ENCODE results near the gene TSGA10.

GRCh38 chr2:99198103-99198841 lies 43.5 kb upstream of the TSGA10 start:
- TF ChIP-seq, protein P1, sequence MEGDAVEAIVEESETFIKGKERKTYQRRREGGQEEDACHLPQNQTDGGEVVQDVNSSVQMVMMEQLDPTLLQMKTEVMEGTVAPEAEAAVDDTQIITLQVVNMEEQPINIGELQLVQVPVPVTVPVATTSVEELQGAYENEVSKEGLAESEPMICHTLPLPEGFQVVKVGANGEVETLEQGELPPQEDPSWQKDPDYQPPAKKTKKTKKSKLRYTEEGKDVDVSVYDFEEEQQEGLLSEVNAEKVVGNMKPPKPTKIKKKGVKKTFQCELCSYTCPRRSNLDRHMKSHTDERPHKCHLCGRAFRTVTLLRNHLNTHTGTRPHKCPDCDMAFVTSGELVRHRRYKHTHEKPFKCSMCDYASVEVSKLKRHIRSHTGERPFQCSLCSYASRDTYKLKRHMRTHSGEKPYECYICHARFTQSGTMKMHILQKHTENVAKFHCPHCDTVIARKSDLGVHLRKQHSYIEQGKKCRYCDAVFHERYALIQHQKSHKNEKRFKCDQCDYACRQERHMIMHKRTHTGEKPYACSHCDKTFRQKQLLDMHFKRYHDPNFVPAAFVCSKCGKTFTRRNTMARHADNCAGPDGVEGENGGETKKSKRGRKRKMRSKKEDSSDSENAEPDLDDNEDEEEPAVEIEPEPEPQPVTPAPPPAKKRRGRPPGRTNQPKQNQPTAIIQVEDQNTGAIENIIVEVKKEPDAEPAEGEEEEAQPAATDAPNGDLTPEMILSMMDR (IDR thresholded peaks at IDR 0.05; ENCODE audit: extremely low read depth in 1 of 2, insufficient read depth in 1 of 2, low read depth in 1 of 2, low read length in 2 of 2) = no peak
- TF ChIP-seq POLR2A (IDR thresholded peaks at IDR 0.05; ENCODE audit: low read depth, low read length) (no peak), POLR2AphosphoS5 (IDR thresholded peaks at IDR 0.05; ENCODE audit: insufficient read depth, low read depth, low read length) (no peak)

Measured in endothelial cell of umbilical vein (primary cell).